Thyroid gland (tissue), 4 donors: ENCODE results near the gene IRGC.

Experiments
- POLR2A ChIP-seq, 2 donors: fragments of 450-650 bp; IDR thresholded peaks; one replicate each; pipeline ENCODE4 v1.6.1; 2017; ENCODE audit warnings: antibody characterized with exemption in 2 of 2, mild to moderate bottlenecking in 2 of 2, moderate library complexity in 1 of 2
- TF ChIP-seq, protein P1 (sequence below), 6 experiments: fragments of 200-600 bp in 3 of 6; fragments of 450-650 bp in 3 of 6; sonication (generic) in 3 of 6; IDR thresholded peaks; one replicate each; pipeline ENCODE4 v1.5.1; 2016 to 2019; ENCODE audit warnings: antibody characterized with exemption in 6 of 6, mild to moderate bottlenecking in 2 of 6, inconsistent platforms in 1 of 6, moderate library complexity in 1 of 6

DNA sequence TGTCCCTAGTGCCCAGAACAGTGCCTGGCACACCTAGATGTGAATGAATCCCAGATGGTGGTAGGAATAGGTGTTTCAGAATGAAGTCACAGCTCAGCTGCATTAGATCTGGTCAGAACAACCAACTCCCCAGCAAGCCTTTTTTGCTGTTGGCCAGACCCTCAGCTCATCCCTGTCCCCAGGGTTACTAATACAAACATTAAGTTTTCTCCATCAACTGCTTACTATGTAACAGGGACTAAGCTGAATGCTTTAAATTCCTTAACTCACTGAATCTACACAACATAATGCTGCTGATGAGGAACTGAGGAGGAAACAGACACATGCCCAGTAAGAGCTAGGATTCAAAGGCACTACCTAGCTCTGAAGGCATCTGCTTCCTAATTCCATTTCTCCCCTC lies 20.1 kb downstream of the IRGC start:
- TF ChIP-seq, protein P1, sequence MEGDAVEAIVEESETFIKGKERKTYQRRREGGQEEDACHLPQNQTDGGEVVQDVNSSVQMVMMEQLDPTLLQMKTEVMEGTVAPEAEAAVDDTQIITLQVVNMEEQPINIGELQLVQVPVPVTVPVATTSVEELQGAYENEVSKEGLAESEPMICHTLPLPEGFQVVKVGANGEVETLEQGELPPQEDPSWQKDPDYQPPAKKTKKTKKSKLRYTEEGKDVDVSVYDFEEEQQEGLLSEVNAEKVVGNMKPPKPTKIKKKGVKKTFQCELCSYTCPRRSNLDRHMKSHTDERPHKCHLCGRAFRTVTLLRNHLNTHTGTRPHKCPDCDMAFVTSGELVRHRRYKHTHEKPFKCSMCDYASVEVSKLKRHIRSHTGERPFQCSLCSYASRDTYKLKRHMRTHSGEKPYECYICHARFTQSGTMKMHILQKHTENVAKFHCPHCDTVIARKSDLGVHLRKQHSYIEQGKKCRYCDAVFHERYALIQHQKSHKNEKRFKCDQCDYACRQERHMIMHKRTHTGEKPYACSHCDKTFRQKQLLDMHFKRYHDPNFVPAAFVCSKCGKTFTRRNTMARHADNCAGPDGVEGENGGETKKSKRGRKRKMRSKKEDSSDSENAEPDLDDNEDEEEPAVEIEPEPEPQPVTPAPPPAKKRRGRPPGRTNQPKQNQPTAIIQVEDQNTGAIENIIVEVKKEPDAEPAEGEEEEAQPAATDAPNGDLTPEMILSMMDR (IDR thresholded peaks at IDR 0.05), result no peak
- no peak for TF ChIP-seq POLR2A (IDR thresholded peaks at IDR 0.05)
